COLO668 (cell line): ENCODE results near the gene GOT1.
A peak's percentile ranks its signal among the peaks of the same experiment; 100 is the strongest.

Source experiments
- DNase-seq: peaks from one replicate; lab custom pipeline; 2025; ENCODE audit not compliant: unreplicated experiment; lab: John Stamatoyannopoulos, UW

Gene GOT1

GRCh38 chr10:99430451-99431189 lies at the start of gene GOT1:
GOT1 (minus strand) TSS chr10:99430624; CDS start chr10:99430565, 59 bp downstream.
- DNase-seq: peak; percentile 98

DNA sequence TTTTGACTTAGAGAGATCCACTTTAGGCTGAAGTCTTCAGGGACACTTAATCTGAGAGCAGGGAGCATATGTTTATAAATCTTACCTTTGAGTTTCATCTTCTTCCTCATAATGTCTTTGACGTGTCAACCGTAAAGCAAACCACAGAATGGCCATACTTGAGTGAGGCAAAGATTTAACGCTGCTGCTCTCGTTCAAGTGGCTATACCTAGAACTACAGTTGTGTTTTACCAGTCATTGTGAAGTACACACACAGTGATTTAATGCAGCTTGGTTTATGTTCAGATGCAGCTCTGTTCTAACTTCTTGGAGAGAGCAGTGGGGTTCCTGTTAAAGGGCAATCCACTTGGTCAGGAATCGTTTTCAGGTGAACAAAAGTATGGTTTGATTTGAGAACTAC lies 39.9 kb upstream of the GOT1 start:
- no peak for DNase-seq

GRCh38 chr10:99467236-99467999 lies 37.0 kb upstream of the GOT1 start:
- DNase-seq: no peak

DNA sequence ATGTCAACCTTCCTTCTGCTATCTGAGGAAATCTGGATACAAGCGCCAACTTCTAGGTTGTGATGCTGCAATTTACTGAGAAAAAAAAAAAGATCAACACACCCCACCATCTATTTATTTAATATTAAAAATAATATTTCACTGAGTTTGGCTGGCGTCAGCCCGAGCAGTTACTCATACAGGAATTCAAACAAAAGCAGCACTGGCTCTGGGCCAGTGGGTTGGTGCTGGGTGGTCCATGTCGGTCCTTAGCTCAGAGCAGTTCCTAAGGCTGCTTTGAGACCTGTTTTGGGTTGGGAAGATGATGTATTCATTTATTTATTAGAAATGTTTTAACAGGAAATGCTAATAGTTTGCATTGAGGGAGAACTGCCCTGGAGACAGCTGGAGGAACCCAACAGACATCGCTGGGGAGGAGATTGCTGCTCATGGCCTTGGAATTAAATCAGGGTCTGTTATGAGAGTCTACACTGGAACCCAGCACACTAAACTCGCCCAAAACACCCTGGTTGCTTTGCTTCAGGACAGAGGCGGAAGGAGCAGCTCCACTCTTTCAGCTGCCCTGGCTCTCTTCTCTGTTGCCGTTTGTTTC lies 36.3 kb upstream of the GOT1 start:
- DNase-seq: no peak

DNA sequence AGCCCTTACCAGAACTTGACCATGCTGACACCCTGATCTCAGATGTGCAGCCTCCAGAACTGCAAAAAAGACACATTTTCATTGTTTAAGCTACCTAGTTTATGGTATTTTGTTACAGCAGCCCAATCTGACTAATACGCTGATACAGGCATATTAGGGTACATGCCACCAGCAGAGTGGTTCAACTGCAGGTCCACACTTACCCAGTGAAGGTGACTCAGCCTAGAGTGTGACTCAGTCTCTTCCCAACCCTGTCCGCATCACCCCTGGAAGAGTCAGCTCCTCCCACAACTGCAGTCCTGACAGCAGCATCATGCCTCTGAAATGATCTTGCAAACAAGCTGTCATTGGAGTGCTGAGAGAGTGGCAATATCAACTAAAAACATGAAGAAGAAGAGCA lies 30.8 kb upstream of the GOT1 start:
- no peak for DNase-seq

DNA sequence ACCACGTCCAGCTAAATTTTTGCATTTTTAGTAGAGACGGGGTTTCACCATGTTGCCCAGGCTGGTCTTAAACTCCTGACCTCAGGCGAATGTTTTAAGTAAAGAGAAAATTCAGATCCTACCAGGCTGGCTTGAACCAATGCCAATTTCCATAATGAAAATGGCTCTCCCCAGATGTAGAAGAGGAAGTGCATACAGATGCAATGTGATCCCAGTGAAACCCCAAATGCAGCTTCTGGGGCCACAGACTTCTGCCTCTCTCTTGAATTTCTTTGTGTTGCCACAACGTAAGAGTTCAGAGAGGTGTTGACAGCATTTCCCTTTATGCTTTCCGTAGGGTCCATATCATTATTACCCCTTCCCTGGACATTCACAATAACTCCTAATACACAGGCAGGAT lies 29.6 kb upstream of the GOT1 start:
- no peak for DNase-seq

DNA sequence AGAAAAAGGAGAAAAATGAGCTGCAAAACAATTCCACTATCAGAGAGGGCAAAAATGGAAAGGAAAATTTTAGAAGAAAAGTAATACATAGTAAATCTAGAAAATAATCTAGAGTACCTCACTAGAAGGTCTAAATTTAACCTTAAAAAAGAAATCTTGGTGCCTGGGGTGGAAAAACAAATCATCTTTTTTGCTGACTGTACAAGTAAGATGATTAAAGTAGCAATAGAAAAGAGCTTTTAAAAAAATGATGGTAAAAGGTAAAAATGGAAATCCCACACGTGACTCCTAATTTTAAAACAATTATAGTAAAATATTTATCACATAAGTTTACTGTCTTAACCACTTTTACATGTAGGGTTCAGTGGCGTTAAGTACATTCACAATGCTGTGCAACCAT lies 28.8 kb upstream of the GOT1 start:
- no peak for DNase-seq

DNA sequence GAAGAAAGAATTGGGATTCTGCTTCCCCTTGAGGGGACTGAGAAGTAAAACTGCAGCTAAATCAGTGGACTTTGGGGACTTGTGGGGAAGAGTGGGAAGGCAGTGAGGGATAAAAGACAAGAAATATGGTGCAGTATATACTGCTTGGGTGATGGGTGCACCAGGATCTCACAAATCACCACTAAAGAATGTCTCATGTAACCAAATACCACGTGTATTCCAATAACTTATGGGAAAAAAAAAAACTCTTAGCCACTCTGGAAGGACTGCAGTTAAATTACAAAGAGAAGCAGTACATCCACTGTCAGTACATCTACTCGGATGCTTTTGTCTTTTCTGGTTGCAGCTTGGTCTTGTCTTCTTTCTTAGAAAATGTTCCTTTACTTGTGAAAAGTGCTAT lies 27.4 kb upstream of the GOT1 start:
- no peak for DNase-seq

DNA sequence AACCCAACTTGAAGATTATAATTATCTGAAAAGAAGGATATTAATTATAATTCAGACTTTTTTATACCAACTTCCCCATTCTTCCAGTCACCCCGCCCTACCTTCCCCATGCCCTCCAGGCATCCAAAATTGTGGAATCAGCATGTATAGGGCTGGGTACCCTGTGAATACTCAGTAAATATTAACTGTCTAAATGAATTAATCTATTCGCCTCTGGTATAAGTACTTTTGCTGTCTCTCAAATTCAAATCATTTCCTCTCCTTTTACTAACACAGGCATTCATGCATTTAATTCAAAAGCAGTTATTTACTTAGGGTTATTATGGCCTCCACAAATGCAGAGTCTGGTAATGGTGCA lies 26.5 kb upstream of the GOT1 start:
- DNase-seq: no peak

DNA sequence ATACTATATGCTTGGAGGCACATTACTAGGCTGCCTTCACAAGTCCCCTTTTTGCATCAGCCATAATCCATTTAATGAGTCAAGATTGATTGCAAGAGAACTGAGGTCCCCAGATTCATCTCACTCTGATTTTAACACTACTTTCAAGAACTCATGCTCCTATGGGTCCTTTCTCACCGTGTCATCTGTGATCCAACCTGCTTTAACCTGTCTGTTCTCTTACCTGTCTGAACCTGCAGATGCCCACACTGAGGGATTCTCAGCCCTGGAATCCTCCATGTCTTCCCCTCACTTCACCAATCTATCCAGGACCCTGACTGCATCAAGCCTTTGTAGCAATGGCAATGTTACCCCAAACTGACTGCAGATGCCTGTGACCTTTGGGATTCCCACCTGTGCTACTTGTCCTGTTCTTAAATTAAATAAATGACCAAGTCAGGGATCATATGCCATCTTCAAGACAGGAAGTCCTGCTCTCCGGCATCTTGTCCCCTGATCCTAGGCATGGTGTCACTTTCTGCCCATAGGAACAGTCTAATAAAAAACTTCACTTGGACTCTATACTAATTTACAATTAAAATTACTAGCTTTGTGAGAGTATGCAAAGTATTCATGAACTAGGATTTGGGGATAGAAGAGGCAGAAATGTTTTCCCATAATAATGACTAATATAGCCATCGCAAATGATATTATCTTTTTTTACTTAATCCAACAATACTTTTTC lies 25.9 kb upstream of the GOT1 start:
- DNase-seq: no peak

GRCh38 chr10:99451981-99452380 lies 21.6 kb upstream of the GOT1 start:
- no peak for DNase-seq

DNA sequence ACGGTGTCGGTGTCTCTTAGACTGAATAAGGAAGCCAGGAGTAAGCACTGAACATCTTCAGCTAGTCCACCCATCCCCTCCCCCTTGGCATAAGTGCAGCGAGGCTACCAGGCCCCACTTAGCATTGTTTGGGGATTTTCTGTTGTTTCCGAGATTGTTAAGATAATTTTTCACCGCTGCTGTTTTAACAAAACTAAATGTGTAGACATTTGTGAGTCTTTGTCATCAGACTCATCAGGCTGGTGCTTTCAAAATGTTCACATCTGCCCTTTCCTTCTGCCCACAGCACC lies 21.0 kb upstream of the GOT1 start:
- no peak for DNase-seq

GRCh38 chr10:99450624-99451498 lies 20.4 kb upstream of the GOT1 start:
- DNase-seq: no peak

GRCh38 chr10:99450156-99450555 lies 19.7 kb upstream of the GOT1 start:
- DNase-seq: no peak

GRCh38 chr10:99449023-99449422 lies 18.6 kb upstream of the GOT1 start:
- DNase-seq: no peak

DNA sequence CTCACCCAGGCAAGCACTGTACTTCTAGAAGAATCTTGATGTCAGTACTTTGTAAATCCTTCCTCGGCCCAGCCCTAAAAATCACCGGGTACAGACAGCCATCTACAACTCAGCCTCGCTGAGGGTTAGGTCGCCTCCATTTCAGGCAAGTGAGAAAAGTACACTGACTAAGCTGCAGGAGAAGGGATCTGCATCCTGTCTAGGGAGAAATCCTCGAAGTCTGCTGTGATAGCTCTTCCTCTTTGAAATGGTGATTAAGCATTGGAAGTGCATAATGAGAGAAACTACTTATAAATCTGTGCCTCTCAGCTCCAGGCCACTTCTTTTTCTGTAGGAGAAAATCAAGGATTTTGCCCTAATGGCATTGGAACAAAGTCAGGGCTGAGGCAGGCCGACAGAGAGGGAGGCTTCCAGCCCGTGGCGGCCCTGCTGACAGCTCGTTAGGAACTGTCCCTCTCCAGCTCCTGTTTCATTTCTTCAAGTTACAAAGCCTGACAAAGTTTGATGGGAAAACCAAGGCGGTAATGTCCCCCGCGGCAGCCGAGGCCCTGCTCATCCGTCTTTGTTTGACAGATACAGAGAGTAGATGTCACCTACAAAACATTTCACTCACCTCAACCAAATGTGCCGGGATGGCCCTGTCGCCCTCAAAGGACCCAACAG lies 14.1 kb upstream of the GOT1 start:
- DNase-seq: no peak

DNA sequence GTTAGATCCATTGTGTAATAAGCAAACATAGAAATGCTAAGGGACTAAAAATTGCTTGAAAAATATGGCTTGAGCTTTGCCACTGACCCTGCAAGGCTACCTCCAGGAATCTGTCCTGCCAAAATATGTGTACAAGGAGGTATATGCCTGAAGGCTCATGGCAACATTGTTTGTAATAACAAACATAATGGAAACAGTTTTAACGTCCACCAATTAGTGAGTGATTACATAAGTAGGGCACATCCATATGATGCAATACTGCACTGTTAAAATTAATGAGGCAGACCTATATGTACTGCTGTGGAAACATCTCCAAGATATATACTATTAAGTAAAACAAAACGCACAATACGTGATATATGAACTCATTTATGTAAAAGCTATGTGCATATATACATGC lies 13.1 kb upstream of the GOT1 start:
- no peak for DNase-seq

DNA sequence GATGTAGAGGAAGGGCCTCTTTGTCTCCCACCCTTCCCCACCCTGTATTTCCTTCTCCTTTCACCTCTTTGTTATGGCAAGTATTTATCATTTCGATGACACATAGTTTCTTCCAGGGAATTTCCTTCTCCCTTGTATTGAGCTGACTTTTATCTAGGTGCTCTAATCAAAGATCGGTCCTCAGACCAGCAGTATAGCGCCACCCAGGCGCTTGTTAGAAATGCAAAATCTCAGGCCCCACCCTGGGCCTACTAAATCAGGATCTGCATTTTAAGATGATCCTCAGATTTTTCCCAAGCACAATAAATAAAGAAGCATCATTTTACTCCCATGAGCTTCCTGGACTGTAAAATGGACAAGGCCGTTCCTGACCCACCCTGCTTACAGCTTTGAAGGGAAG lies 12.0 kb upstream of the GOT1 start:
- DNase-seq: no peak

- no peak for DNase-seq
These were observed 8.5 kb upstream of the GOT1 start for GRCh38 chr10:99438890-99439289.

DNA sequence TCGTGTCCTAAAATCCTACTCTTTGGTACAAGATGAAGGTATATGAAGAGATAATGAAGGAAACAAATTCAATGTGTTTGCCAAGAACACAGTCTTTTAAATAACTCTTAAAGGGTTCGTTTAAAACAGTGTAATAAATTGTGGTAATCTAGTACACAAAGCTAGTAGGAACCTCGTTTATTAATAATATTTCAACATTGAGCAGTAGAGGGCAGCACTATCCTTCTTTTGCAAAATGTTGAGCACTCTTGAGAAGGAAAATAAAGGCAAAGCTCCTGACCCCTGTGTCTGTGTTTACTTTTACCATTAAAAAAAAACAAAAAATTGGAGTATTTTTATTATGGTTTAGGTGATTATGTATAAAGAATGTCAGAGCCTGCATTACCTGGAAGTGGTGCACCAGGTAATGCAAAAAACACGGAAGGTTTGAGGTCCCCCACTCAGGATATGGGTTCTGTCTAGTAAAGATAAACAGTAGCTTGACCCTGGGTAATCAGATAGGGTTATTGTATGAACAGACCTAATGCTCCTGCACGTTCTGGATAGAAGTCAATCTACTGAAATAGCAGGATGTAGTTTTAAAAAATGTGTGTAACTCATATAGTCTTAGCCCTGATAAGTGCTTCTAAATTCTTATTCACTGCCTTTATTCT lies 5.7 kb upstream of the GOT1 start:
- no peak for DNase-seq
